Osteocyte (in vitro differentiated cells): Measurements from ENCODE around the gene RNPEPL1. TPM values are rescaled to one million over a fixed set of nuclear protein-coding genes. Genes with fewer than 3 reads are reported as not detected.
"Not testable (repeated sequence)": the region's sequence is repeated elsewhere in the genome, so short reads cannot be mapped to it uniquely, and the experiment has no call there.

Experiments
- DNase-seq: peaks from one replicate; pipeline ENCODE4 v3.0.0; 2021; ENCODE audit warnings: mixed read lengths; ENCODE audit not compliant: unreplicated experiment; ENCODE audit errors: extremely low spot score
- H3K27ac Mint-ChIP-seq: one replicate; pipeline ENCODE4 v1.8.0; 2021; ENCODE audit warnings: mild to moderate bottlenecking, mixed read lengths; ENCODE audit not compliant: unreplicated experiment
- H3K27me3 Mint-ChIP-seq: one replicate; pipeline ENCODE4 v1.8.0; 2021; ENCODE audit warnings: mixed read lengths; ENCODE audit not compliant: unreplicated experiment
- H3K36me3 Mint-ChIP-seq: one replicate; pipeline ENCODE4 v1.8.0; 2021; ENCODE audit warnings: mixed read lengths; ENCODE audit not compliant: unreplicated experiment
- H3K4me1 Mint-ChIP-seq: one replicate; pipeline ENCODE4 v1.8.0; 2021; ENCODE audit warnings: mixed read lengths; ENCODE audit not compliant: unreplicated experiment
- H3K4me3 Mint-ChIP-seq: one replicate; pipeline ENCODE4 v1.8.0; 2021; ENCODE audit warnings: mild to moderate bottlenecking, moderate library complexity, mixed read lengths; ENCODE audit not compliant: unreplicated experiment
- H3K9me3 Mint-ChIP-seq: one replicate; pipeline ENCODE4 v1.8.0; 2021; ENCODE audit warnings: mixed read lengths; ENCODE audit not compliant: unreplicated experiment
- total RNA-seq: library from RNA; stranded (reverse); gene quantifications from 2 replicates; pipeline ENCODE4 v1.2.1, GENCODE V29; 2021
- TF ChIP-seq, protein P1 (sequence below): fragments of 200-600 bp; sonication (generic); IDR thresholded peaks from 2 replicates; pipeline ENCODE4 v1.5.0; 2021; ENCODE audit warnings: antibody characterized with exemption, mild to moderate bottlenecking, moderate library complexity

Gene RNPEPL1
- total RNA-seq, 1 donor from 2014 or later: 56.5 TPM

GRCh38 chr2:240559286-240559685, 9.0 kb upstream of the RNPEPL1 start:
- H3K9me3 Mint-ChIP-seq: no peaks in the 10 kb centered on the region
- H3K4me1 Mint-ChIP-seq: peaks cover 36% of the 10 kb centered on the region
- TF ChIP-seq, protein P1, sequence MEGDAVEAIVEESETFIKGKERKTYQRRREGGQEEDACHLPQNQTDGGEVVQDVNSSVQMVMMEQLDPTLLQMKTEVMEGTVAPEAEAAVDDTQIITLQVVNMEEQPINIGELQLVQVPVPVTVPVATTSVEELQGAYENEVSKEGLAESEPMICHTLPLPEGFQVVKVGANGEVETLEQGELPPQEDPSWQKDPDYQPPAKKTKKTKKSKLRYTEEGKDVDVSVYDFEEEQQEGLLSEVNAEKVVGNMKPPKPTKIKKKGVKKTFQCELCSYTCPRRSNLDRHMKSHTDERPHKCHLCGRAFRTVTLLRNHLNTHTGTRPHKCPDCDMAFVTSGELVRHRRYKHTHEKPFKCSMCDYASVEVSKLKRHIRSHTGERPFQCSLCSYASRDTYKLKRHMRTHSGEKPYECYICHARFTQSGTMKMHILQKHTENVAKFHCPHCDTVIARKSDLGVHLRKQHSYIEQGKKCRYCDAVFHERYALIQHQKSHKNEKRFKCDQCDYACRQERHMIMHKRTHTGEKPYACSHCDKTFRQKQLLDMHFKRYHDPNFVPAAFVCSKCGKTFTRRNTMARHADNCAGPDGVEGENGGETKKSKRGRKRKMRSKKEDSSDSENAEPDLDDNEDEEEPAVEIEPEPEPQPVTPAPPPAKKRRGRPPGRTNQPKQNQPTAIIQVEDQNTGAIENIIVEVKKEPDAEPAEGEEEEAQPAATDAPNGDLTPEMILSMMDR: no peak
- no peaks in the 10 kb centered on the region for H3K27me3 Mint-ChIP-seq
- H3K4me3 Mint-ChIP-seq: peak overlapping the region; percentile 71
- no peaks in the 10 kb centered on the region for H3K36me3 Mint-ChIP-seq
- no peak for DNase-seq
- no peak overlapping the region for H3K27ac Mint-ChIP-seq

DNA sequence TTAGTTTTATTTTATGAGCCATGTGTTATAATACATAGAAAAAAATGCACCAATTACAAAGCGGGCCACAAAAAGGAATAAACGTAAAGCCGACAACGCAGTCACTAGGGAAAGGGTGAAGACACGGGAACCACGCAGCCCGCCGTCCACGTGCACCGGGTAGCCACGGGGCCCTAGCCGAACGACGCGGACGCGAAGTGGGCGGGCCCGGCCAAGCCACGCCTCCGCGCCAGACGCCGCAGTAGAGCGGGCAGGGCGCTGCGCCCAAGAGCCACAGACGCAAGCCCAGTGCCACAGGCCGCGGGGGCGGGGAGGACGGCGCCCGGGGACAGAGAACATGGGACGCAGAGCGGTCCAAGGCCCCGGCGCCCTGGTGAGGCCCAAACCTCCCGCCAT, 8.2 kb upstream of the RNPEPL1 start, which contains the start of gene DUSP28:
TSS of gene DUSP28 (plus strand) at position 274 of the 396 bp plus-strand sequence. CDS start 328 bp downstream, outside the sequence.
- no peaks in the 10 kb centered on the region for H3K9me3 Mint-ChIP-seq
- no peaks in the 10 kb centered on the region for H3K27me3 Mint-ChIP-seq

DNA sequence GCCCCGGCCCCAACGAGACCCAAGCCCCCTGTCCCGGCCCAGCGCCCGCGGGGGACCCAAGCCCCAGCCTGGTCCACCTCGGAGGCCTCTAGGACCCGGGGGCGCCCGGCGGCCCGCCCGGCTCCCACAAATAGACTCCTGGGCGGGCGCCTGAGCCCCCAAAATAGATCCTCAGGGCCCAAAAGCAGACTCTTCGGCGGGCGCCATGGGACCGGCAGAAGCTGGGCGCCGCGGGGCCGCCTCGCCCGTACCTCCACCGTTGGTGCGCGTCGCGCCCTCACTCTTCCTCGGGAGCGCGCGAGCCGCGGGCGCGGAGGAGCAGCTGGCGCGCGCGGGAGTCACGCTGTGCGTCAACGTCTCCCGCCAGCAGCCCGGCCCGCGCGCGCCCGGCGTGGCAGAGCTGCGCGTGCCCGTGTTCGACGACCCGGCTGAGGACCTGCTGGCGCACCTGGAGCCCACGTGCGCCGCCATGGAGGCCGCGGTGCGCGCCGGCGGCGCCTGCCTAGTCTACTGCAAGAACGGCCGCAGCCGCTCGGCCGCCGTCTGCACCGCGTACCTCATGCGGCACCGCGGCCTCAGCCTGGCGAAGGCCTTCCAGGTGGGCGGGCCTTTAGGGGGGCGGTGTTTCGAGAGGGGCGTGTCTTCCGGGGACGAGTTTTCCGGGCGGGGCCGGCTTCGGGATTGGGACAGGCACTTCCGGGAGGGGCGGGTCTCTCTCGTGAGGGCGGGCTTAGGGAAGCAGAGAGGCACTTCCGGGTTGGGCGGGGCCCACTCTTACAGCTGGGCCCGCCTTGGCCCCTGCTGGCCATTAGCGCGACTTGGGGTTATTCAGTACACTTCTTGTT, 7.6 kb upstream of the RNPEPL1 start:
- Mint-ChIP-seq H3K4me3 (peak overlapping the region; percentile 74), H3K36me3 (no peaks in the 10 kb centered on the region), H3K27me3 (no peaks in the 10 kb centered on the region), H3K27ac (peak overlapping the region; percentile 89), H3K4me1 (peaks cover 38% of the 10 kb centered on the region), H3K9me3 (no peaks in the 10 kb centered on the region)
- DNase-seq: peak; percentile 100
- TF ChIP-seq, protein P1: peak; percentile 39

More for the DNA sequence above, 8.2 kb upstream of the RNPEPL1 start, which contains the start of gene DUSP28:
- TF ChIP-seq, protein P1: no peak
- H3K36me3 Mint-ChIP-seq: no peaks in the 10 kb centered on the region
- H3K27ac Mint-ChIP-seq: peak within 1 kb of the TSS; percentile 89
- DNase-seq: peak; percentile 96
- peaks cover 36% of the 10 kb centered on the region for H3K4me1 Mint-ChIP-seq
- H3K4me3 Mint-ChIP-seq: peak within 1 kb of the TSS; percentile 74

- TF ChIP-seq, protein P1: no peak
- Mint-ChIP-seq H3K36me3 (no peaks in the 10 kb centered on the region), H3K27ac (peak overlapping the region; percentile 89), H3K4me1 (peaks cover 45% of the 10 kb centered on the region), H3K9me3 (no peaks in the 10 kb centered on the region), H3K4me3 (peak overlapping the region; percentile 74), H3K27me3 (no peaks in the 10 kb centered on the region)
- no peak for DNase-seq
Measured at GRCh38 chr2:240561325-240561971, 6.8 kb upstream of the RNPEPL1 start.

DNA sequence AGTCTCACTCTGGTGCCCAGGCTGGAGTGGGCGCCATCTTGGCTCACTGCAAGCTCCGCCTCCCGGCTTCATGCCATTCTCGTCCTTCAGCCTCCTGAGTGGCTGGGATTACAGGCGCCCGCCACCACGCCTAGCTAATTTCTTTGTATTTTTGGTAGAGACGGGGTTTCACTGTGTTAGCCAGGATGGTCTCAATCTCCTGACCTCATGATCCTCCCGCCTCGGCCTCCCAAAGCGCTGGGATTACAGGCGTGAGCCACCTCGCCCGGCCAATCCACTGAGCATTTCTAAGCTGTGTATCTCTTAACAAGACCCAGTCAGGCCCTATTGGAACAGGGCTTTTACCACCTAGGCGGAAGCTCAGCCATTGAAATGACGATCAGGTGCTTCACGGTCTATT, 5.1 kb upstream of the RNPEPL1 start:
- H3K27ac Mint-ChIP-seq, H3K9me3 Mint-ChIP-seq, H3K4me3 Mint-ChIP-seq, H3K36me3 Mint-ChIP-seq, H3K27me3 Mint-ChIP-seq: not testable (repeated sequence)
- peaks cover 52% of the 10 kb centered on the region for H3K4me1 Mint-ChIP-seq
- DNase-seq: peak; percentile 71
